GM12878 (cell line): ENCODE results near the gene HMCN2. TPM values are rescaled to one million over a fixed set of nuclear protein-coding genes. Genes with fewer than 3 reads are reported as not detected.

Source experiments
- ATAC-seq: fragments of 200-7000 bp; cut with Tn5 transposase; 3 replicates; pipeline ENCODE4 v1.9.1; 2020; ENCODE audit warnings: mild to moderate bottlenecking, moderate library complexity
- BruUV-seq: library from RNA; stranded (reverse); fragments of 400-500 nt; replicated peaks from 2 replicates; lab custom pipeline; 2021; lab: Mats Ljungman, UMichigan
- CTCF ChIA-PET: fragments of 300-600 bp; sonication (Branson Sonifier 250); formaldehyde crosslinking; extraction: SDS; loops from one replicate; lab custom pipeline; 2021; ENCODE audit warnings: inconsistent platforms; lab: Yijun Ruan, JAX
- POLR2A ChIA-PET: fragments of 350-600 bp; formaldehyde crosslinking; extraction: SDS; loops from one replicate; lab custom pipeline; 2021; ENCODE audit warnings: inconsistent platforms; lab: Charles Lee
- RAD21 ChIA-PET: fragments of 300-600 bp; sonication (Branson Sonifier 250); formaldehyde crosslinking; loops from one replicate; lab custom pipeline; 2023; ENCODE audit warnings: antibody characterized with exemption; ENCODE audit not compliant: unreplicated experiment; lab: Charles Lee
- SMC1A ChIA-PET: fragments of 300-600 bp; sonication (Branson Sonifier 250); formaldehyde crosslinking; loops from one replicate; lab custom pipeline; 2023; ENCODE audit not compliant: unreplicated experiment, uncharacterized antibody; lab: Charles Lee
- DNase-seq: peaks from one replicate; pipeline ENCODE4 v3.0.0-alpha.2; 2011; ENCODE audit warnings: low read depth, low spot score
- FAIRE-seq: peaks from 3 replicates; lab custom pipeline; 2011; peaks lifted over from hg19 to GRCh38; lab: Jason Lieb, UNC
- H2AFZ ChIP-seq: 2 replicates; pipeline ENCODE4 v1.6.0; 2011; ENCODE audit warnings: low read depth, low read length, control low read depth; ENCODE audit not compliant: control insufficient read depth
- H3K27ac ChIP-seq: 2 replicates; pipeline ENCODE4 v1.5.1; 2011; ENCODE audit warnings: control low read depth; ENCODE audit not compliant: control insufficient read depth, insufficient read depth
- H3K27me3 ChIP-seq, 2 experiments: replicated peaks in 1 of 2; 2 replicates each; pipeline versions ENCODE4 v1.6.0 to v1.6.1; 2011; ENCODE audit warnings: low read length in 1 of 2; ENCODE audit not compliant: control insufficient read depth in 2 of 2, insufficient read depth in 2 of 2
- H3K36me3 ChIP-seq, 2 experiments: 2 replicates each; pipeline ENCODE4 v1.5.1; 2011; ENCODE audit warnings: low read length in 1 of 2; ENCODE audit not compliant: control insufficient read depth in 2 of 2, insufficient read depth in 2 of 2
- H3K4me1 ChIP-seq: 2 replicates; pipeline ENCODE4 v1.6.1; 2011; ENCODE audit warnings: mild to moderate bottlenecking, low read length, moderate library complexity, mixed read lengths; ENCODE audit not compliant: control insufficient read depth, insufficient read depth
- H3K4me2 ChIP-seq: 2 replicates; pipeline ENCODE4 v1.6.0; 2011; ENCODE audit warnings: control low read depth; ENCODE audit not compliant: control insufficient read depth, insufficient read depth
- H3K4me3 ChIP-seq: fragments of 200-600 bp; sonication (generic); 2 replicates; pipeline ENCODE4 v1.5.1; 2016
- H3K79me2 ChIP-seq: 2 replicates; pipeline ENCODE4 v1.6.0; 2011; ENCODE audit warnings: low read length; ENCODE audit not compliant: control insufficient read depth, insufficient read depth
- H3K9ac ChIP-seq: 2 replicates; pipeline ENCODE4 v1.8.0; 2011; ENCODE audit warnings: low read length, control low read depth, mixed read lengths; ENCODE audit not compliant: control insufficient read depth, insufficient read depth
- H3K9me3 ChIP-seq: replicated peaks from 3 replicates; pipeline ENCODE4 v1.5.1; 2011; ENCODE audit warnings: mild to moderate bottlenecking, low read length; ENCODE audit not compliant: control insufficient read depth, insufficient read depth
- H4K20me1 ChIP-seq: 2 replicates; pipeline ENCODE4 v1.6.0; 2011; ENCODE audit not compliant: control insufficient read depth, insufficient read depth
- BCL11A ChIP-seq: IDR thresholded peaks from 2 replicates; pipeline ENCODE4 v1.6.1; 2011; ENCODE audit warnings: low read depth, low read length
- ETV6 ChIP-seq, 2 experiments: fragments of 450-650 bp in 1 of 2; IDR thresholded peaks in 1 of 2; conservative IDR thresholded peaks in 1 of 2; 2 replicates each; pipeline ENCODE4 v1.6.1; 2014; ENCODE audit warnings: antibody characterized with exemption in 1 of 2, borderline replicate concordance in 1 of 2, low read depth in 1 of 2, mild to moderate bottlenecking in 1 of 2, moderate library complexity in 1 of 2
- KDM1A ChIP-seq: fragments of 200-600 bp; sonication (generic); IDR thresholded peaks from 2 replicates; pipeline ENCODE4 v1.6.1; 2016; ENCODE audit warnings: borderline replicate concordance
- RFX5 ChIP-seq: IDR thresholded peaks from 2 replicates; pipeline ENCODE4 v1.6.1; 2011; ENCODE audit warnings: low read depth, low read length, improper control_type of control experiment
- WGBS: methylation state at CpG from one replicate; pipeline ENCODE4 v1.1.6; 2016; ENCODE audit warnings: low lambda C conversion rate; ENCODE audit not compliant: insufficient replicate concordance, insufficient coverage; ENCODE audit errors: missing lambda C conversion rate; 5-methylcytosine and 5-hydroxymethylcytosine counted together
- in situ Hi-C: fragments of 300-500 bp; cut with MboI; formaldehyde crosslinking; loops from 9 replicates; pipeline ENCODE4 v1.14.3; 2018; ENCODE audit warnings: mixed read lengths
- intact Hi-C: fragments of 100-400 bp; cut with micrococcal nuclease; formaldehyde crosslinking; loops from one replicate; pipeline ENCODE4 v1.14.2; 2022; ENCODE audit not compliant: unreplicated experiment
- polyA plus RNA-seq, 11 experiments: library from polyadenylated mRNA; depleted of rRNA in 4 of 11; unstranded in 6 of 11; stranded (reverse) in 5 of 11; fragments of >200 nt; fragmentation: Nextera tagmentation in 4 of 11; fragmentation: Illumina TruSeq in 1 of 11; extraction: Ambion mirVana in 4 of 11; extraction: Trizol in 1 of 11; gene quantifications; 1 replicate in 1 of 11; 2 replicates in 10 of 11; pipeline versions ENCODE4 v1.2.1 to v1.2.3, GENCODE V29; 2011 to 2016; ENCODE audit warnings: inconsistent platforms in 2 of 11, missing spikeins in 2 of 11, low read depth in 1 of 11
- total RNA-seq, 4 experiments: library from RNA; depleted of rRNA in 3 of 4; stranded (reverse); fragments of >200 nt in 3 of 4; fragmentation: Illumina TruSeq in 1 of 4; extraction: Trizol in 1 of 4; gene quantifications; 2 replicates each; pipeline versions ENCODE4 v1.2.1 to v1.2.3, GENCODE V29; 2013 to 2021
- TF ChIP-seq, protein P1 (sequence below): fragments of 450-650 bp; IDR thresholded peaks from 2 replicates; pipeline ENCODE4 v1.6.1; 2017; ENCODE audit warnings: borderline replicate concordance
- TF ChIP-seq, protein P2 (sequence below): fragments of 450-650 bp; IDR thresholded peaks from 2 replicates; pipeline ENCODE4 v1.6.1; 2017; ENCODE audit warnings: mild to moderate bottlenecking, moderate library complexity

Gene HMCN2
- total and polyA plus RNA-seq, 10 of the 15 experiments (the other 5 are each of a cell fraction or from before 2014, with no cell fraction given): 0.04 TPM; not detected in 9

DNA sequence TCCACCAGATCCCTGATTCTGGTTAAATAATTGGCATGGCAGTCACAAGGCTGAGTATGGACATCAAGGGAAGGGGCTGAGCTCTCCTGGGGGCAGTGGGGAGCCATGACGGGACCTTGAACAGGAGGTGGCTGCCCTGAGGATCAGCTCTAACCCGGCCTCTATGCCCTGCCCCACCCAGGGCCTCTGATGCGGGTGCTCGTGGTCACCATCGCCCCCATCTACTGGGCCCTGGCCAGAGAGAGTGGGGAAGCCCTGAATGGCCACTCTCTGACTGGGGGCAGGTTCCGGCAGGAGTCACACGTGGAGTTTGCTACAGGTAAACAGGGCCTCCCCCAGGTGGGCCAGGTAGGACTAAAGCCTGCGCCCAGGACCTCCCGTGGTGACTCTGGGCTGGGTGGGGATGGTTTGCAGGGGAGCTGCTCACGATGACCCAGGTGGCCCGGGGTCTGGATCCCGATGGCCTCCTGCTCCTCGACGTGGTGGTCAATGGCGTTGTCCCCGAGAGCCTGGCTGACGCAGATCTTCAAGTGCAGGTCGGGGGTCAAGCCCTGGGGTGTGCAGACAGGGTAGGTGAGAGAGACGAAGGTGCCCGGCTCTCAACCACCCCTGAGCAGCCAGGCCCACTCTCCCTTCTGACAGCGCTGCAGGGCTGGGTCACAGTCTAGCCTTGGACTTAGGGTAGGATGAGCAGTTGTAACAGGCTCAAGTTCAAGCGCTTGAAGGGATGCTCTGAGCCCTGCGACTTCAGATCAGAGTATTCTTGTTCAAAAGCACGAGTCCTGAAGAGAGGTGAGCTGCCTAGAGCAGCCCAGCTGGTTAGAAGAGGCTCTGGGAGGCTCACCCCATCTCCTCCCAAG lies 159.3 kb downstream of the HMCN2 start:
- ChIA-PET POLR2A (no interaction called here), CTCF (no interaction called here), RAD21 (interaction anchor here (1.1 kb wide), 1 partner anchor 110 kb away, joined by 3 read pairs; no protein-coding TSS in a partner anchor), SMC1A (no interaction called here)
- Histone ChIP-seq H3K4me3 (no peak overlapping the region), H2AFZ (no peak overlapping the region), H3K4me2 (no peak overlapping the region), H4K20me1 (no peaks in the 10 kb centered on the region), H3K9ac (no peak overlapping the region), H3K9me3 (no peaks in the 10 kb centered on the region), H3K27ac (no peak overlapping the region), H3K4me1 (no peaks in the 10 kb centered on the region; the same call in 1 of the 2 replicates), H3K79me2 (no peaks in the 10 kb centered on the region), H3K27me3 (no peaks in the 10 kb centered on the region; a peak in 1 of 4 replicates), H3K36me3 (no peaks in the 10 kb centered on the region)
- intact Hi-C loops: no loop called here
- DNase-seq: no peak
- in situ Hi-C loops: no loop called here
- BruUV-seq: no TSS peak
- no peak for ATAC-seq
- TF ChIP-seq ETV6 (conservative IDR thresholded peaks at IDR 0.05 in 1 of 2, IDR thresholded peaks at IDR 0.05 in 1 of 2; ENCODE audit: borderline replicate concordance in 1 of 2, low read depth in 1 of 2) (no peak), BCL11A (no peak), KDM1A (no peak), RFX5 (no peak)
- TF ChIP-seq, protein P1, sequence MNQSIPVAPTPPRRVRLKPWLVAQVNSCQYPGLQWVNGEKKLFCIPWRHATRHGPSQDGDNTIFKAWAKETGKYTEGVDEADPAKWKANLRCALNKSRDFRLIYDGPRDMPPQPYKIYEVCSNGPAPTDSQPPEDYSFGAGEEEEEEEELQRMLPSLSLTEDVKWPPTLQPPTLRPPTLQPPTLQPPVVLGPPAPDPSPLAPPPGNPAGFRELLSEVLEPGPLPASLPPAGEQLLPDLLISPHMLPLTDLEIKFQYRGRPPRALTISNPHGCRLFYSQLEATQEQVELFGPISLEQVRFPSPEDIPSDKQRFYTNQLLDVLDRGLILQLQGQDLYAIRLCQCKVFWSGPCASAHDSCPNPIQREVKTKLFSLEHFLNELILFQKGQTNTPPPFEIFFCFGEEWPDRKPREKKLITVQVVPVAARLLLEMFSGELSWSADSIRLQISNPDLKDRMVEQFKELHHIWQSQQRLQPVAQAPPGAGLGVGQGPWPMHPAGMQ: no peak
- TF ChIP-seq, protein P2, sequence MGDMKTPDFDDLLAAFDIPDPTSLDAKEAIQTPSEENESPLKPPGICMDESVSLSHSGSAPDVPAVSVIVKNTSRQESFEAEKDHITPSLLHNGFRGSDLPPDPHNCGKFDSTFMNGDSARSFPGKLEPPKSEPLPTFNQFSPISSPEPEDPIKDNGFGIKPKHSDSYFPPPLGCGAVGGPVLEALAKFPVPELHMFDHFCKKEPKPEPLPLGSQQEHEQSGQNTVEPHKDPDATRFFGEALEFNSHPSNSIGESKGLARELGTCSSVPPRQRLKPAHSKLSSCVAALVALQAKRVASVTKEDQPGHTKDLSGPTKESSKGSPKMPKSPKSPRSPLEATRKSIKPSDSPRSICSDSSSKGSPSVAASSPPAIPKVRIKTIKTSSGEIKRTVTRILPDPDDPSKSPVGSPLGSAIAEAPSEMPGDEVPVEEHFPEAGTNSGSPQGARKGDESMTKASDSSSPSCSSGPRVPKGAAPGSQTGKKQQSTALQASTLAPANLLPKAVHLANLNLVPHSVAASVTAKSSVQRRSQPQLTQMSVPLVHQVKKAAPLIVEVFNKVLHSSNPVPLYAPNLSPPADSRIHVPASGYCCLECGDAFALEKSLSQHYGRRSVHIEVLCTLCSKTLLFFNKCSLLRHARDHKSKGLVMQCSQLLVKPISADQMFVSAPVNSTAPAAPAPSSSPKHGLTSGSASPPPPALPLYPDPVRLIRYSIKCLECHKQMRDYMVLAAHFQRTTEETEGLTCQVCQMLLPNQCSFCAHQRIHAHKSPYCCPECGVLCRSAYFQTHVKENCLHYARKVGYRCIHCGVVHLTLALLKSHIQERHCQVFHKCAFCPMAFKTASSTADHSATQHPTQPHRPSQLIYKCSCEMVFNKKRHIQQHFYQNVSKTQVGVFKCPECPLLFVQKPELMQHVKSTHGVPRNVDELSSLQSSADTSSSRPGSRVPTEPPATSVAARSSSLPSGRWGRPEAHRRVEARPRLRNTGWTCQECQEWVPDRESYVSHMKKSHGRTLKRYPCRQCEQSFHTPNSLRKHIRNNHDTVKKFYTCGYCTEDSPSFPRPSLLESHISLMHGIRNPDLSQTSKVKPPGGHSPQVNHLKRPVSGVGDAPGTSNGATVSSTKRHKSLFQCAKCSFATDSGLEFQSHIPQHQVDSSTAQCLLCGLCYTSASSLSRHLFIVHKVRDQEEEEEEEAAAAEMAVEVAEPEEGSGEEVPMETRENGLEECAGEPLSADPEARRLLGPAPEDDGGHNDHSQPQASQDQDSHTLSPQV: no peak
- WGBS: 34% methylated on average over 24 of the region's 24 CpGs
- FAIRE-seq: no peak
